AG09319 (cell line): ENCODE data around the gene INS.
"Not testable (repeated sequence)": the region's sequence is repeated elsewhere in the genome, so short reads cannot be mapped to it uniquely, and the experiment has no call there.

Experiments used
- DNase-seq: peaks from one replicate; pipeline ENCODE4 v3.0.0-alpha.2; 2010; ENCODE audit warnings: low read depth; ENCODE audit errors: extremely low read depth
- CTCF ChIP-seq: IDR thresholded peaks from 2 replicates; pipeline ENCODE4 v1.5.1; 2011; ENCODE audit warnings: low read depth, mild to moderate bottlenecking, inconsistent platforms, low read length, moderate library complexity

INS gene

DNA sequence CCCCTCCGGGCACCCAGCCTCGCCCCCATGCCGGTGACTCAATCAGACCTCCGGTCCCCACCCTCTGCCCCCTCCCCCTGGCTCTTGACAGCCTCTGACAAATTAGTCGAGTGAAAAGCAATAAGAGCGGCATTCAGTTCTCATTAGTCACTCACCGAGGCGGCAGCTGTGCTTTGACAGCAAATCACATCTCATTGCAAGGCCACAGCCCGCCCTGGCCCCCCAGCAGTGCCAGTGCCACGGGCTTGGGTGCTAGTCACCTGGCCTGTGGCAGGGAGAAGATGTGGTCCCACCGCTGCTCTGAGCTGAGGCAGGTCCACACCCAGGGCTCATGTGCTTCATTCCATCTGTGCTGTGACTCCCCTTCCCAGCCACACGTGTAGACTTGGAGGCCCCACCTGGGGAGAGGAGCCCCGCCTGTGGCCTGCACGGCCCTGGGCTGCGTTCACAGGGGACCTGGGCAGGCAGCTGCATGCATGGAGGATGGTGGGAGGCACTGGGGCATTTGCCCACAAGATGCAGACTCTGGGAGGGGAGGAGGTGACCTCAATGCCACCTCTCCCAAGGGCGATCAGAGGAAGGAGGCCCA lies 18.0 kb upstream of the INS start:
- no peak for DNase-seq
- TF ChIP-seq CTCF: no peak

GRCh38 chr11:2178055-2178773 lies 17.2 kb upstream of the INS start:
- not testable (repeated sequence) for DNase-seq

DNA sequence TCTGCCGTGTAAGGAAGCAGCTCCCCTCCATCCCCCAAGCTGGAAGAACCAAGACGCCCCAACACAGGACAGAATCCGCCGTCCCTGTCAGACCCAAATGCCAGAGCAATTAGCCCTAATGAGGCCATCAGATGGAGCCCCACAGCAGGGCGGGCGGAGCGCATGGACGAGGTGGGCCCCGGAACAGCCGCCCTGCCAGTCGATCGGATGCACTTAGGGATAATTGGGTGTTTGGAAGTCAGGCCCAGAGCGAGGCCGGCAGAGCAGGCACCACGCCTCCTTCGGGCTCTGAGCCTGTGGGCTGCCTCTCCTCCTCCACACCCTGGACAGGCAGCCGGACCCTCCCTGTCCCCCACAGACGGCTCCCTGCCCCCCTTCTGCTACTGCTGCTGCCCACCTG lies 16.1 kb upstream of the INS start:
- no peak for TF ChIP-seq CTCF
- no peak for DNase-seq

GRCh38 chr11:2176389-2176900 lies 15.4 kb upstream of the INS start:
- no peak for TF ChIP-seq CTCF
- no peak for DNase-seq

DNA sequence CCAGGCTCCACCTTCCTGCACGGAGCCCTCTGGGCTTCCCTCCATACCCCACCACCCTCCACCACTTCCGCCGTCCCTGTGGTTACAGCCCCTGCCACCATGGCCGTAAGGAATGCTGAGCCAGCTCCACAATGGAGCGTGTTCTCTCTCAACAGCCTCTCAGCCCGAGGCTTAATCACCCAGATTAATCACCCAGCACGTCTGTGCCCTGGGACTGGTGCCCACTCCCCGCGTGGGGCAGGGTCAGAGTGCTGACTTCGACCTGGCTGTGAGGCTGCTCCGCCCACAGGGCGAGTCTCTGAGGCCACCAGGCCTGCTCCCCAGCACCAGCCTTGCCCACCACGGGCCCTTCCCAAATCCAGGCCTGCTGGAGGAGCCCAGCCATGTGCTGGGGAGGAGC lies 14.7 kb upstream of the INS start:
- no peak for TF ChIP-seq CTCF

DNA sequence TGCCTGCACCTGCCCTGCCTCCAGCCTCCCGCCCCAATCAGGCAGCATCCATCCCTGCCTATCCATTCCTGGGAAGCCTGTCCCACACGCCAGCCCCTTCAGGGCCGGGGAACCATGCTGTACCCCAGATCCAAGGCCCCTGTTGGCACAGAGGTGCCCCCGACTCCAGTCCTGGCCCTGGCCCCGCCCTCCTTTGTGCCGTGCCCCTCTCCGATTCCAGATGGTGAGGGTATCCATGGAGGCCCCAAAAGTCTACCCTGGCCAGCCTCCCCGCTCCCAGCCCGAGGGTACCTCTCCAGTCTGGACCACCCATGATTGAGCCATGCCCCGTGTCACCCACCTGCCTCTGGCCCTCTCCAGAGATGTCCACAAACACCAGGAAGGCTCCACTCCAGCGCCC lies 13.4 kb upstream of the INS start:
- no peak for TF ChIP-seq CTCF
- no peak for DNase-seq

More for the DNA sequence above, 14.7 kb upstream of the INS start:
- DNase-seq: no peak

- TF ChIP-seq CTCF: no peak
- DNase-seq: no peak
Measured at GRCh38 chr11:2173761-2174160, 12.8 kb upstream of the INS start.
